SK-N-MC (cell line): Measurements from ENCODE around the gene UNC5CL.

ENCODE experiments used
- DNase-seq: peaks from one replicate; pipeline ENCODE4 v3.0.0-alpha.2; 2011; ENCODE audit warnings: low read depth, low spot score
- H3K27ac ChIP-seq: fragments of 200-600 bp; sonication (generic); 2 replicates; pipeline ENCODE4 v1.5.1; 2016; ENCODE audit warnings: mixed run types
- H3K36me3 ChIP-seq: fragments of 200-600 bp; sonication (generic); 2 replicates; pipeline ENCODE4 v1.6.1; 2017; ENCODE audit warnings: antibody characterized with exemption, low read length, mixed read lengths; ENCODE audit not compliant: insufficient read depth
- H3K4me3 ChIP-seq: fragments of 200-600 bp; sonication (generic); 2 replicates; pipeline ENCODE4 v1.5.1; 2016
- H3K9ac ChIP-seq: fragments of 200-600 bp; sonication (generic); 2 replicates; pipeline ENCODE4 v1.8.0; 2017; ENCODE audit warnings: mixed run types, mixed read lengths; ENCODE audit not compliant: insufficient read length
- H3K9me3 ChIP-seq: fragments of 200-600 bp; sonication (generic); 2 replicates; pipeline ENCODE4 v1.6.1; 2017; ENCODE audit warnings: low read depth, mild to moderate bottlenecking, antibody characterized with exemption, low read length, moderate library complexity, mixed read lengths
- EZH2 ChIP-seq: fragments of 200-600 bp; sonication (generic); IDR thresholded peaks from one replicate; pipeline ENCODE4 v1.6.1; 2017; ENCODE audit warnings: antibody characterized with exemption
- FOXP2 ChIP-seq: optimal IDR thresholded peaks from 2 replicates; pipeline ENCODE3; 2011; ENCODE audit warnings: mild to moderate bottlenecking, moderate library complexity; ENCODE audit not compliant: insufficient read depth; ENCODE audit errors: extremely low read length, control extremely low read depth
- POLR2AphosphoS5 ChIP-seq: IDR thresholded peaks from 2 replicates; pipeline ENCODE4 v1.6.1; 2012; ENCODE audit warnings: mild to moderate bottlenecking, low read depth, low read length, borderline replicate concordance

UNC5CL gene

DNA sequence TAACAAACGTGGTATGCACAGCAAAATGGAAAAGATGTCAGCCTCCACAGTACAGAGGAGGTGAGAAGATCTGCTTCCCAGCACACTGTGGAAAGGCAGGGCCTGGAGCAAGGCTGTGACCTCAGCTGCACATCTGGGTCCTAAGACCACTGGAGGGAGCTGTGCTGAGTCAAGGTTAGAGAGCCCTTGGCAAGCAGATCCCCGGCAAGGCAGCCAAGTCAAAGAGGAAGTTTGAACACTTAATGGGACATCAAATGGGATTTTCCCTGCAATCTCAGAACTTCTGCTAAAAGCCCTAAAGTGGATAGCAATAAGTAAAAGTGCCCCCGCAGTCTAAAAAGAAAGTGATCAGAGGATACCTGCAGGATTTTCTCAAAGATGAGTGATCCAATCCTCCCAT is 39.5 kb downstream of the UNC5CL start:
- Histone ChIP-seq H3K9me3 (no peaks in the 10 kb centered on the region), H3K4me3 (no peak overlapping the region), H3K9ac (no peak overlapping the region), H3K27ac (no peak overlapping the region), H3K36me3 (no peaks in the 10 kb centered on the region)
- no peak for DNase-seq
- TF ChIP-seq EZH2 (no peak), POLR2AphosphoS5 (no peak), FOXP2 (no peak)

DNA sequence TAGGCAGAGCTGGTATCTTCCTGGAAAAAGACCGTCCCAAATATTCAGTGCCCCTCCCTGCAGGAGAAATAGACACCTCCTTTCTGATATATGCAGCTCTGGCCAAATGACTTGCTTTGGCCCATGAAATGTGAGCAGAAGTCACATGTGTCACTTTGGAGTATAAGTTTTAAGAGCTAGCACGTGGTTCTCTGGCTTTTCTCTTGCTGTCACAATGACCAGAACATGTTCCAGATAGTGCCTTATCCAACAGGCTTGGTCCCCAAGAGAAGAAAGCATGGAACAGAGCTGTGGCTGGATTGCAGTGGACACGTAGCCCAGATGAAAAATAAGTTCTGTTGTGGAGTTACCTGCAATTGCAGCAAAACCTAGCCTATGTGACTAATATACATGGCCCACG is 40.4 kb downstream of the UNC5CL start:
- Histone ChIP-seq H3K27ac (no peak overlapping the region), H3K36me3 (no peaks in the 10 kb centered on the region), H3K9me3 (no peaks in the 10 kb centered on the region), H3K4me3 (no peak overlapping the region), H3K9ac (no peak overlapping the region)
- TF ChIP-seq EZH2: no peak
- TF ChIP-seq FOXP2: no peak
- no peak for TF ChIP-seq POLR2AphosphoS5
- DNase-seq: no peak

DNA sequence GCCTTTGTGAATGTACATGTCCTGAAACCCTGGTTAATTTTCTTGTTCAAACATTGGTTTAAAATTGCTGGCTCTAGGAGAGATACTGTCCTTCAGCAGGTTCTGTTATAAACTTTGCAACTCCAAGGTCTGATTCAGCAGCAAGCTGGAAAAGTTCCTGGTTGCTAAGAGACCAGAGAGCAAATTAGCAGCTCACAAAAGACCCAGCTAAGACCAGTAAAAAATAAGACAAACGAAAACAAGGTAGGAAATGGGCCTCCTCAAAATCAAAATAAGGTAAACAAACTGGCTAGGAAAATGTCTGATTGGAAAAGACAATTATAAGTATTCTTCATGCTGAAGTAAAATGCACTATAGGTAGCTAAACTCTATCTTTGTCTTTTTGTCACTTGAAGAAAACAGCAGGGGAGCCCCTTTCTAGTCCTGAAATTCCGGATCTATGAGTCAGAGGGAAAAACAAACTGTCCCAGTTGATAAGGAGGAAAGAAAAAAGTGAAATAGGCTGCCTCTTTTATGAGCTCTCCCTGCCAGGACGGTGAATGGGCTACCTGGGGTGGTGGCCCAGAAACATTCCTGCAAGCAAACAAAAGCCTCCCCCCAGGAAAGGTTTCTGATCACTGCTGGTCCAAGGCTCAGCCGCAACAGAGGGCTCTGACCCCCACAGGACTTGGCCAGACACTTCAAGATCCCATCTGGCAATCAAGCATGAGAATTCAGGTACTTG is 41.6 kb downstream of the UNC5CL start:
- TF ChIP-seq EZH2: no peak
- TF ChIP-seq FOXP2: no peak
- TF ChIP-seq POLR2AphosphoS5: no peak
- DNase-seq: no peak
- Histone ChIP-seq H3K4me3 (no peak overlapping the region), H3K9ac (no peak overlapping the region), H3K27ac (no peak overlapping the region), H3K9me3 (no peaks in the 10 kb centered on the region), H3K36me3 (no peaks in the 10 kb centered on the region)

DNA sequence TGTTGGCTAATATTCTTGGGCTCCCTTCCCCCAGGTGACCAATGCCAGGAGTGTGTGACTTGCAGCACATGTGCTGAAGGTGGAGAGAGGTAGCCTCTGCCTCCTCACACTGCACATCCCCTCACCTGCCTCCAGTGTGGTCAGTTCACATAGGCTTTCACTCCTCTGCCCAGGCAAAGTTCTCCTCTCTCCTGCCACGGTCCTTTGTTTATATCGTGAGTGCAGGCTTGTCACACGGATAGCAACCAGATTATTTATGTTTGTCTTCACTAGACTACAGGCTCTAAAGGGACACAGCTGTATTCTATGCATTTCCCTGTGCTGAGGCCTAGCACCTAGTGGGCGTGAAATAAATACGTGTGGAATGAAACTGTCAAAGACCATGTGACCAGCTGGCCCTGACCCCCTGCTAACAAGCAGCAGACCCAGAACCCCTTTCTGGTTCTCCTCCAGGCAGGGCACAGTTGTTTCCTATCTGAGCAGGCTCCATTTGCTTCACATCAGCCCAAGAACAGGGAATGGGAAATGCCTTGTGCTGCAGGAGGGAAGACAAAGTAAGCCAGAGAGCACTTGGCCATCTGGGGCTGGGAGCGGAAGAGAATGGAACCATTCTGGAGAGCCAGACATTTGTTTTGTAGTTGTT is 42.3 kb downstream of the UNC5CL start:
- no peak overlapping the region for H3K27ac ChIP-seq
- no peak for DNase-seq
- no peak overlapping the region for H3K4me3 ChIP-seq
- no peaks in the 10 kb centered on the region for H3K9me3 ChIP-seq
- no peaks in the 10 kb centered on the region for H3K36me3 ChIP-seq
- TF ChIP-seq POLR2AphosphoS5: no peak
- no peak for TF ChIP-seq EZH2
- no peak overlapping the region for H3K9ac ChIP-seq

DNA sequence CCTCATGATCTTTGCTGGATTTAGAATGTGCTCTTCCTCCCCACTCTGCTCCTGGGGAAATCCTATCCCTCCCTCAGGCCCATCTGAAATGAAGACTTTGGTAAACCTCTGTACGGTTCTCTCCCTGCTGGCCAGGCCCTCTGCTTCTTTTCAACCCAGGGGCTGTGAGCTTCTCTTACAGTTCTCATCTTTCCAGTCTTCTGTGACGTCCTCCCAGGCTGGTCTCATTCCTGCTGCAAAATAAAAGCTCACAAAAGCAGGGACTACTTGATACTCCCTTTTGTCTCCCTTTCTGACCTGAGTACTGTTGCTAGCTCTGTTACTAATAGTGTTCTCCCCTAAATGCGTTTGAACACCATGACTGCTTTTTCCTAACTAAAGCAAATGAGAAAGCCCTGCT is 46.3 kb downstream of the UNC5CL start:
- TF ChIP-seq EZH2 (no peak), POLR2AphosphoS5 (no peak), FOXP2 (no peak)

DNA sequence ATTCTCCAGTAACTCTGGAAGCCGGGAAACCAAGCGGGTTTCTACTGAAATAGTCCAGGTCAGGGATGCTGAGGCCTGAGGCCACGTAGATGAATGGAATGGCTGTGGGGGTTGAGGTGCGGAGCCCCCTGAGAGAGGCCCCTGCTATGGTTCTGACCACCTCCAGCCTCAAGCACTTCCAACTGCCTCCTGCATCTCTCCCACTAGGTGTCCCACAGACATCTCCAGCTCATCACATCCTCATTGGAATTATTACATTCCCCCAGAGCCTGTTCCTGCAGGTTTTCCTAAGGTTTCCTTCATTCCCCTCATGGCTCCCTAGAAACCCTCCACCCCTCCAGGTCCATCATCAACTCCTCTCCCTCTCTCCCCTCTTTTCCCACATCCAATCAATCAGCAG is 48.7 kb downstream of the UNC5CL start:
- TF ChIP-seq FOXP2 (no peak), EZH2 (no peak)
- Histone ChIP-seq H3K4me3 (no peak overlapping the region), H3K27ac (no peak overlapping the region), H3K9ac (no peak overlapping the region), H3K36me3 (no peaks in the 10 kb centered on the region), H3K9me3 (no peaks in the 10 kb centered on the region)
- DNase-seq: no peak

More for the DNA sequence above, 46.3 kb downstream of the UNC5CL start:
- Histone ChIP-seq H3K9ac (no peak overlapping the region), H3K9me3 (no peaks in the 10 kb centered on the region), H3K27ac (no peak overlapping the region), H3K36me3 (no peaks in the 10 kb centered on the region), H3K4me3 (no peak overlapping the region)
- DNase-seq: no peak

DNA sequence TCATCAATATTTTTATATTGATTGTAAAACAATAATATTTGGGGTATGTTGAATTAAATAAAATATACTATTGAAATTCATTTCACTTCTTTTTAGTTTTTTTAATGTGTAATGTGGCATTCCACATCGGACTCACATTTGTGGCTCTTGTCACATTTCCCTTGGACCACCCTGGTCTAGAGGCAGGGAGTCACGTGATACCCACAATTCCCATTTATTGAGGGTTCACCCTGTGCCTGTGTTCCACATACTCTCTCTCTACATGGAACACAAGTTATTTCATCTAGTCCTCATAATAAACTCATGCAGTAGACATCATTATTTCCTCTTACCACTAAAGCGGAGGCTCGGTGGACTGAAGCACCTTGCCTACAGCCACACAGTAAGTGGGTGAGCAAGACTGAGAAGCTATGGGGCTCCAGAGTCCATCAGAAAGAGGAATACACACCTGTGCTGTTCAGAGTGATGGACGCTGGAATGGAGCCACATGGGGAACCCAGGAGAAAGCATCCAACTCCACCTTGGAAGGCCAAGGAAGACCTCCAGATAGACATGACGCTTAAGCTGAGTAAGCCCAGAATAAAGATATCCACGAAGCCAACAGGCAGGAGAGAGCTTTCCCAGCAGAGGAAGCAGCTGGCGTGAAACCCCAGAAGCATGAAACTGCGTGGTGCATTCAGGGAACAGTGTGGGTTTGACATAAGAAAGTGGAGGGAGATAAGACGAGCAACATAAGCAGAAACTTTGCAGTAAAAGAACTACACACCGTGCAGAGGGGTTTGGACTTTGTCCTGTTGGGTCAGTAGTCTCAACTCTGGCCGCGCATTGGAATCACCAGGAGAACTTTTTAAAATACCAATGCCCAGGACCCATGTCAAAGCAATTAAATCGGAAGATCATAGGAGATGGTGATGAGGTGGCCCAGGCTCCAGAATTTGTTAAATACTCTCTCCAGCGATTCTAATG is 49.5 kb downstream of the UNC5CL start:
- Histone ChIP-seq H3K9me3 (no peaks in the 10 kb centered on the region), H3K4me3 (no peak overlapping the region), H3K27ac (no peak overlapping the region), H3K36me3 (no peaks in the 10 kb centered on the region), H3K9ac (no peak overlapping the region)
- no peak for DNase-seq
- TF ChIP-seq FOXP2: no peak
- no peak for TF ChIP-seq POLR2AphosphoS5

DNA sequence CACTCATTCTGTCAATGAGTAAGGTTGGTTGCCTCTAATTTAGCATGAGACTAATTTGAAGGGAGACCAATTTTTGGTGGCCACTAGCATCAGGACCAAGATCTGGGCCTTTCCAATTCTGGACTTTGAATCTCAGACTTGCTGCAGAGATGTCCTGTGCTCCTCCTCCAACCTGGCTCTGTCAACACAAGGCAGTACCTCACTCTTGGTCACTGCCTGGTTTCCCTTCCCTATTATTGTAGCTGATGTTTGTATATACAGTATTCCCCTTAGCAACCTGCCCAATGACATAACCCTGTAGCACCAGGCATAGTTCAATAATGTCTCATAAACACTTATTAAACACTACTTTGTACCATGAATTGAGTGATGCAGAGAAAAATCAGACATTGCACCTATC is 50.4 kb downstream of the UNC5CL start:
- H3K9ac ChIP-seq: no peak overlapping the region
- H3K4me3 ChIP-seq: no peak overlapping the region
- H3K9me3 ChIP-seq: no peaks in the 10 kb centered on the region
- TF ChIP-seq FOXP2: no peak
- TF ChIP-seq EZH2: no peak
- no peak for TF ChIP-seq POLR2AphosphoS5
- no peak for DNase-seq
- H3K36me3 ChIP-seq: no peaks in the 10 kb centered on the region
- H3K27ac ChIP-seq: no peak overlapping the region
